Measurements from ENCODE around the gene ATG9A. TPM values are rescaled to one million over a fixed set of nuclear protein-coding genes. Genes with fewer than 3 reads are reported as not detected.

ATG9A gene
- polyA plus RNA-seq (2011; rRNA removed) = 81.0 and 84.3 TPM in 2 replicates
- 116 and 126 TPM in 2 replicates for polyA minus RNA-seq (2011; rRNA and poly(A)+ RNA removed)

DNA sequence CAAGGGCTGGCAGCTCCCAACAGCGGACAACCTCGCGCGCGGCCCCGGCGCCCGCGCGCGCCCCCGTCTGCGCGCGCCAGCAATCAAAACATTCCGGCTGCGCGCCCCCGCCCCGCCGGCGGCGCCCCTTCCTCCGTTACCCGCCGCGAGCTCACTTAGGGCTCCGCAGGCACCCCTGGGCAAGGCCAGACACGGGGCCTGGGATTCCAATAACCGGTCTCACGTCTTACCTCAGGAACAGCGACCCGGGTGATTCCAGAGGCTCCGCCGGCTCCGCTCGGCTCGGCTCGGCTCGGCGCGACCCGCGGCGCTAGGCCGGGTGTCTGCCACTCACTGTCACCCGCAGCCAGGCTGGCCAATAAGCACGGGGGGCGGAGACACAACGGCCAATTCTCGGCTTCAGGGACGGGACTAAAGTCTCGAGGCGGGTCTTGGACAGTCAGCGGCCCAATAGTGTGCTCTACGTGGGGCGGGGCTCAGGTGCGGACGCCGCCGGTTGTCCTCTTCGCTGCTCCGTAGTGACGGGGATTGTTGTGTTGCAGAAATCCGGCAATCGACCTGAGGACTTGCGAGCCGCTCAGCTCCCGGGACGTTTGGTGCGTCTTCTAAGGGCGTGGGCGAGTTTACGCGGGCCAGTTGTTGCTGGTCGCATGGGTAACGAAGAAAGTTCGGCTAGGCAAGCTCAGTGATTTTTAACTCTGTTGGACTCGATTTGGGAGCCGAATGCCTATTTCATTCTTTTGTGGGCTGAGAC lies at the start of gene ATG9A, which contains the start of gene ANKZF1:
ATG9A (minus strand) TSS at position 332 of the 754 bp plus-strand sequence. CDS start 1,612 bp downstream, outside the sequence.
ANKZF1 (plus strand) TSS at position 502 of the 754 bp plus-strand sequence. CDS start 452 bp downstream, outside the sequence.
- ChIA-PET POLR2A (interaction anchor here (0.8 to 2.0 kb wide), 10 partner anchors 11 to 66 kb away, joined by 3 to 12 read pairs (median 5); partner anchors contain the start of genes ABCB6, CNPPD1, DNAJB2 and GLB1L), CTCF (interaction anchor here (1.0 to 2.4 kb wide), 4 partner anchors 49 to 300 kb away, joined by 3 to 15 read pairs (median 9); no protein-coding TSS in a partner anchor)
- H3K9me3 ChIP-seq (ENCODE audit: control insufficient read depth, insufficient read depth, low read length) = no peaks in the 10 kb centered on the region
- no peaks in the 10 kb centered on the region for H3K27me3 ChIP-seq (ENCODE audit: control insufficient read depth, insufficient read depth, low read length)
- H3K4me3 ChIP-seq (ENCODE audit: low read depth, low read length) = peak within 1 kb of the TSS; percentile 71
- no peak for TF ChIP-seq CTCF (IDR thresholded peaks at IDR 0.05; ENCODE audit: low read depth, low read length)
- DNase-seq (ENCODE audit: low read depth, low spot score) = peak; percentile 93
- peak within 1 kb of the TSS; percentile 82 for H3K27ac ChIP-seq (ENCODE audit: low read depth, low read length)

- no peak overlapping the region for H3K4me3 ChIP-seq (ENCODE audit: low read depth, low read length)
- peak overlapping the region; percentile 90 for H3K27ac ChIP-seq (ENCODE audit: low read depth, low read length)
- no peaks in the 10 kb centered on the region for H3K27me3 ChIP-seq (ENCODE audit: control insufficient read depth, insufficient read depth, low read length)
- CTCF ChIA-PET = interaction anchor here (0.6 to 9.0 kb wide), 14 partner anchors 12 to 119 kb away, joined by 3 to 115 read pairs (median 18); partner anchors contain the start of genes ANKZF1, ATG9A, GLB1L and STK16
- no peaks in the 10 kb centered on the region for H3K9me3 ChIP-seq (ENCODE audit: control insufficient read depth, insufficient read depth, low read length)
- no peak for DNase-seq (ENCODE audit: low read depth, low spot score)
- POLR2A ChIA-PET = interaction anchor here (0.6 to 2.9 kb wide), 14 partner anchors 11 to 205 kb away, joined by 3 to 11 read pairs (median 6); partner anchors contain the start of genes ABCB6, ANKZF1, ATG9A and DNPEP
- no peak for TF ChIP-seq CTCF (IDR thresholded peaks at IDR 0.05; ENCODE audit: low read depth, low read length)
Measured at GRCh38 chr2:219278655-219279150, 49.3 kb upstream of the ATG9A start.

GRCh38 chr2:219277703-219278654 lies 48.5 kb upstream of the ATG9A start:
- Histone ChIP-seq H3K4me3 (ENCODE audit: low read depth, low read length) (no peak overlapping the region), H3K27ac (ENCODE audit: low read depth, low read length) (peak overlapping the region; percentile 90), H3K27me3 (ENCODE audit: control insufficient read depth, insufficient read depth, low read length) (no peaks in the 10 kb centered on the region), H3K9me3 (ENCODE audit: control insufficient read depth, insufficient read depth, low read length) (no peaks in the 10 kb centered on the region)
- ChIA-PET CTCF (interaction anchor here (0.6 to 9.0 kb wide), 32 partner anchors 11 to 896 kb away, joined by 3 to 115 read pairs (median 6); partner anchors contain the start of genes ANKZF1, ATG9A, GLB1L and SLC23A3), POLR2A (interaction anchor here (0.6 to 2.9 kb wide), 13 partner anchors 12 to 206 kb away, joined by 3 to 11 read pairs (median 6); partner anchors contain the start of genes ANKZF1, ATG9A, DNPEP and GLB1L)
- TF ChIP-seq CTCF (IDR thresholded peaks at IDR 0.05; ENCODE audit: low read depth, low read length) = peak; percentile 98
- peak; percentile 27 for DNase-seq (ENCODE audit: low read depth, low spot score)

- Histone ChIP-seq H3K27ac (ENCODE audit: low read depth, low read length) (peak overlapping the region; percentile 68), H3K9me3 (ENCODE audit: control insufficient read depth, insufficient read depth, low read length) (no peaks in the 10 kb centered on the region), H3K4me3 (ENCODE audit: low read depth, low read length) (0 out of 2 replicates have a peak overlapping the region, but pooled peaks have one; percentile 13), H3K27me3 (ENCODE audit: control insufficient read depth, insufficient read depth, low read length) (peaks cover 4% of the 10 kb centered on the region)
- CTCF ChIA-PET = interaction anchor here (1.2 to 1.6 kb wide), 4 partner anchors 18 to 115 kb away, joined by 3 to 9 read pairs (median 4); no protein-coding TSS in a partner anchor
- no peak for TF ChIP-seq CTCF (IDR thresholded peaks at IDR 0.05; ENCODE audit: low read depth, low read length)
- POLR2A ChIA-PET = interaction anchor here (0.7 to 1.1 kb wide), 2 partner anchors 21 to 22 kb away, joined by 3 to 4 read pairs; partner anchors contain the start of genes TUBA4A and TUBA4B
- peak; percentile 37 for DNase-seq (ENCODE audit: low read depth, low spot score)
Measured at GRCh38 chr2:219274361-219274921, 45.0 kb upstream of the ATG9A start.

All from AG04450 (cell line).